ENCODE data around the gene LRRC27. TPM values are rescaled to one million over a fixed set of nuclear protein-coding genes. Genes with fewer than 3 reads are reported as not detected.
A peak's percentile ranks its signal among the peaks of the same experiment; 100 is the strongest.

LRRC27 gene
- total and polyA plus RNA-seq, 2 of the 4 experiments (the other 2 are of a cell fraction), result 3.8 to 5.3 TPM

- no peak for DNase-seq
- BruUV-seq (replicated peaks), result no TSS peak
- H3K56ac ChIP-seq (ENCODE audit: extremely low read depth, insufficient read depth, low read length), result no peak overlapping the region
- H2AFZ ChIP-seq (replicated peaks; ENCODE audit: low read length, poor library complexity), result no peak overlapping the region
- H2AK9ac ChIP-seq (replicated peaks; ENCODE audit: low read depth, low read length, poor library complexity), result no peak overlapping the region
- H4K20me1 ChIP-seq (ENCODE audit: insufficient read depth, low read length), result no peaks in the 10 kb centered on the region
- no peak overlapping the region for H2BK20ac ChIP-seq (ENCODE audit: low read depth, low read length)
- POLR2A ChIA-PET (ENCODE audit: unreplicated experiment), result no interaction called here
- no peak overlapping the region for H3K9ac ChIP-seq (ENCODE audit: low read depth, low read length)
- peak; percentile 59 for ATAC-seq (ENCODE audit: low read depth)
- H3K27ac ChIP-seq (ENCODE audit: insufficient read depth, low read length), result no peak overlapping the region
- no peak overlapping the region for H3K4ac ChIP-seq (ENCODE audit: low read depth, low read length)
- peaks cover 15% of the 10 kb centered on the region; the same call in 1 of the 2 replicates for H3K27me3 ChIP-seq (ENCODE audit: control insufficient read depth, insufficient read depth, low read length)
- no peak overlapping the region for H2AK5ac ChIP-seq (ENCODE audit: low read depth, low read length)
- no peaks in the 10 kb centered on the region for H3K9me3 ChIP-seq (ENCODE audit: control insufficient read depth, insufficient read depth, low read length)
- no peak overlapping the region for H4K91ac ChIP-seq (ENCODE audit: insufficient read depth, low read depth, low read length)
- intact Hi-C loops (cut with micrococcal nuclease), result no loop called here
- H3K18ac ChIP-seq (ENCODE audit: low read depth, low read length), result no peak overlapping the region
- no peak overlapping the region for H2BK15ac ChIP-seq (ENCODE audit: low read depth, low read length)
- H4K8ac ChIP-seq (ENCODE audit: low read depth in 2 of 2, low read length in 2 of 2), result no peak overlapping the region
- H3K4me3 ChIP-seq (ENCODE audit: insufficient read depth, low read depth, low read length), result no peak overlapping the region
- no peak overlapping the region for H3K4me2 ChIP-seq (ENCODE audit: low read depth, low read length)
- no peak overlapping the region for H3K23ac ChIP-seq (ENCODE audit: low read depth, low read length)
- no peaks in the 10 kb centered on the region for H3K9me1 ChIP-seq (ENCODE audit: insufficient read depth, low read length)
- H2BK5ac ChIP-seq (ENCODE audit: low read depth, low read length, poor library complexity, severe bottlenecking), result no peak overlapping the region
- H3K36me3 ChIP-seq (ENCODE audit: control insufficient read depth, insufficient read depth, low read length), result no peaks in the 10 kb centered on the region
- H3K79me1 ChIP-seq (ENCODE audit: low read depth in 1 of 2, low read length in 2 of 2), result no peaks in the 10 kb centered on the region
- in situ Hi-C loops (cut with MboI; ENCODE audit: low sequenced_read_pairs), result no loop called here
- no peaks in the 10 kb centered on the region for H3K4me1 ChIP-seq (ENCODE audit: control insufficient read depth, insufficient read depth, low read length)
- H3K14ac ChIP-seq (replicated peaks; ENCODE audit: low read depth, low read length), result no peak overlapping the region
- WGBS, 2 experiments (ENCODE audit: extremely low coverage in 2 of 2, insufficient read length in 1 of 2), result 64% methylated on average over 3 of the region's 28 CpGs; no CpG with 5 or more reads in 1 of the 2 experiments
- TF ChIP-seq CEBPB (IDR thresholded peaks at IDR 0.05; ENCODE audit: low read depth, low read length) (no peak), MAZ (IDR thresholded peaks at IDR 0.05; ENCODE audit: borderline replicate concordance, low read depth, low read length) (no peak), CHD1 (IDR thresholded peaks at IDR 0.05; ENCODE audit: low read depth, low read length) (no peak), BHLHE40 (IDR thresholded peaks at IDR 0.05; ENCODE audit: low read depth, low read length) (no peak), NFE2L2 (IDR thresholded peaks at IDR 0.05; ENCODE audit: low read depth, low read length) (no peak), RFX5 (IDR thresholded peaks at IDR 0.05; ENCODE audit: low read depth, low read length) (no peak), POLR2A (IDR thresholded peaks at IDR 0.05; ENCODE audit: low read depth, low read length) (no peak), USF2 (IDR thresholded peaks at IDR 0.05; ENCODE audit: low read depth, low read length) (no peak)
- CTCF ChIA-PET, result no interaction called here
- H2BK120ac ChIP-seq (ENCODE audit: low read depth, low read length), result no peak overlapping the region
- dilution Hi-C loops (cut with HindIII; ENCODE audit: low sequenced_read_pairs, unreplicated experiment), result no loop called here
- H4K5ac ChIP-seq (ENCODE audit: low read depth, low read length), result no peak overlapping the region
Observed at GRCh38 chr10:132298038-132298881, 33.7 kb upstream of the LRRC27 start.
